ENCODE measurements around the gene CCDC12. TPM values are rescaled to one million over a fixed set of nuclear protein-coding genes. Genes with fewer than 3 reads are reported as not detected.

The CCDC12 gene
- total RNA-seq, 1 donor from 2014 or later = 44.6 TPM

- DNase-seq = peak; percentile 97
Observed at GRCh38 chr3:46935168-46935858, 41.2 kb downstream of the CCDC12 start.

- peak; percentile 32 for DNase-seq
Observed at GRCh38 chr3:46934498-46935167, 41.9 kb downstream of the CCDC12 start.

GRCh38 chr3:46934072-46934471 is 42.5 kb downstream of the CCDC12 start:
- DNase-seq = no peak

- DNase-seq = no peak
Observed at GRCh38 chr3:46933261-46933660, 43.3 kb downstream of the CCDC12 start.

- no peak for DNase-seq
Observed at GRCh38 chr3:46932455-46933225, 43.9 kb downstream of the CCDC12 start.

- DNase-seq = peak; percentile 75
Observed at GRCh38 chr3:46931631-46932331, 44.8 kb downstream of the CCDC12 start.

GRCh38 chr3:46930945-46931403 is 45.6 kb downstream of the CCDC12 start:
- DNase-seq = peak; percentile 52

- peak; percentile 62 for DNase-seq
Observed at GRCh38 chr3:46930166-46930944, 46.2 kb downstream of the CCDC12 start.

GRCh38 chr3:46929324-46929723 is 47.2 kb downstream of the CCDC12 start:
- DNase-seq = no peak

- DNase-seq = no peak
Observed at GRCh38 chr3:46928282-46928681, 48.3 kb downstream of the CCDC12 start.

- DNase-seq = no peak
Observed at GRCh38 chr3:46927718-46928073, 48.8 kb downstream of the CCDC12 start.

- peak; percentile 64 for DNase-seq
Observed at GRCh38 chr3:46926871-46927717, 49.5 kb downstream of the CCDC12 start.

GRCh38 chr3:46926447-46926846 is 50.1 kb downstream of the CCDC12 start:
- DNase-seq = no peak

GRCh38 chr3:46926039-46926438 is 50.5 kb downstream of the CCDC12 start:
- peak; percentile 69 for DNase-seq

GRCh38 chr3:46925585-46925934 is 51.0 kb downstream of the CCDC12 start:
- no peak for DNase-seq

GRCh38 chr3:46924921-46925584 is 51.5 kb downstream of the CCDC12 start:
- no peak for DNase-seq

GRCh38 chr3:46923559-46924350 is 52.8 kb downstream of the CCDC12 start:
- peak; percentile 68 for DNase-seq

GRCh38 chr3:46922871-46923558 is 53.5 kb downstream of the CCDC12 start:
- DNase-seq = no peak

GRCh38 chr3:46922426-46922825 is 54.1 kb downstream of the CCDC12 start:
- DNase-seq = no peak

All from dermis blood vessel endothelial cell (primary cell).